Lower leg skin (tissue), 4 donors: ENCODE data around the gene CD300LG. TPM values are rescaled to one million over a fixed set of nuclear protein-coding genes. Genes with fewer than 3 reads are reported as not detected.
"Not testable (repeated sequence)": the region's sequence is repeated elsewhere in the genome, so short reads cannot be mapped to it uniquely, and the experiment has no call there.

Experiments
- DNase-seq, 2 donors: peaks; one replicate each; pipeline ENCODE4 v3.0.0-alpha.2; 2019; ENCODE audit warnings: low spot score in 2 of 2
- H3K4me3 ChIP-seq: fragments of 200-600 bp; sonication (generic); 2 replicates; pipeline ENCODE4 v1.5.1; 2017; ENCODE audit warnings: mild to moderate bottlenecking, low read depth; ENCODE audit not compliant: poor library complexity, severe bottlenecking
- CTCF ChIP-seq, 3 donors: fragments of 450-650 bp; IDR thresholded peaks; one replicate each; pipeline ENCODE4 v1.5.1; 2016; ENCODE audit warnings: antibody characterized with exemption in 3 of 3, mild to moderate bottlenecking in 3 of 3, moderate library complexity in 2 of 3
- POLR2A ChIP-seq, 2 donors: fragments of 450-650 bp; IDR thresholded peaks; one replicate each; pipeline ENCODE4 v1.6.1; 2016 to 2017; ENCODE audit warnings: antibody characterized with exemption in 2 of 2, mild to moderate bottlenecking in 1 of 2, moderate library complexity in 1 of 2
- WGBS, 2 donors: methylation state at CpG; one replicate each; pipeline ENCODE4 v1.1.5; 2018; 5-methylcytosine and 5-hydroxymethylcytosine counted together
- intact Hi-C: fragments of 100-400 bp; cut with DNase I; formaldehyde crosslinking; loops from one replicate; pipeline ENCODE4 v1.15.0; 2023; ENCODE audit warnings: low total_unique reads
- total RNA-seq, 4 donors: library from RNA; depleted of rRNA; stranded (reverse); fragments of >200 nt; gene quantifications; one replicate each; pipeline ENCODE4 v1.1.0, GENCODE V29; 2016

The CD300LG gene
- total RNA-seq, 4 donors from 2014 or later = 6.2 to 9.7 (median 9.0) TPM

DNA sequence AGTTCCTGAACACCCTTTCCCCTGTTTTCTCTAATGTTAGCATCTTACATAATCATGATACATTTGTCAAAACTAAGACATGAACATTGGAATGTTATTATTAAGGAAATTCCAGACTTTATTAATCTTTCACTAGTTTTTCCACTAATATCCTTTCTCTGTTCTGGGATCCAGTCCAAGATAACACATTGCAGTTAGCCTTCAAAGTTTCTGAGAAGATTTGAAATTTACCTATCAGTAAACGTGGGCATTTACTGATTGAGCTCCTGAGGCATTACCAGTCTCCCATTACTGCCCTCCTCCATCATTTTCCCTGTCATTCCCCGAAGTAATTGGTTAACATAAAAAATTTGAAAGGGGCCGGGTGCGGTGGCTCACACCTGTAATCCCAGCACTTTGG is 5.7 kb upstream of the CD300LG start:
- WGBS, 2 donors = 38 to 41% methylated on average over 4 of the region's 4 CpGs
- DNase-seq = no peak
- no peak for TF ChIP-seq CTCF (IDR thresholded peaks at IDR 0.05)
- TF ChIP-seq POLR2A (IDR thresholded peaks at IDR 0.05) = no peak
- intact Hi-C loops = loop anchor here (10.0 kb wide), 1 partner anchor 56 kb away; the partner anchor contains the start of gene CFAP97D1
- no peak overlapping the region for H3K4me3 ChIP-seq

DNA sequence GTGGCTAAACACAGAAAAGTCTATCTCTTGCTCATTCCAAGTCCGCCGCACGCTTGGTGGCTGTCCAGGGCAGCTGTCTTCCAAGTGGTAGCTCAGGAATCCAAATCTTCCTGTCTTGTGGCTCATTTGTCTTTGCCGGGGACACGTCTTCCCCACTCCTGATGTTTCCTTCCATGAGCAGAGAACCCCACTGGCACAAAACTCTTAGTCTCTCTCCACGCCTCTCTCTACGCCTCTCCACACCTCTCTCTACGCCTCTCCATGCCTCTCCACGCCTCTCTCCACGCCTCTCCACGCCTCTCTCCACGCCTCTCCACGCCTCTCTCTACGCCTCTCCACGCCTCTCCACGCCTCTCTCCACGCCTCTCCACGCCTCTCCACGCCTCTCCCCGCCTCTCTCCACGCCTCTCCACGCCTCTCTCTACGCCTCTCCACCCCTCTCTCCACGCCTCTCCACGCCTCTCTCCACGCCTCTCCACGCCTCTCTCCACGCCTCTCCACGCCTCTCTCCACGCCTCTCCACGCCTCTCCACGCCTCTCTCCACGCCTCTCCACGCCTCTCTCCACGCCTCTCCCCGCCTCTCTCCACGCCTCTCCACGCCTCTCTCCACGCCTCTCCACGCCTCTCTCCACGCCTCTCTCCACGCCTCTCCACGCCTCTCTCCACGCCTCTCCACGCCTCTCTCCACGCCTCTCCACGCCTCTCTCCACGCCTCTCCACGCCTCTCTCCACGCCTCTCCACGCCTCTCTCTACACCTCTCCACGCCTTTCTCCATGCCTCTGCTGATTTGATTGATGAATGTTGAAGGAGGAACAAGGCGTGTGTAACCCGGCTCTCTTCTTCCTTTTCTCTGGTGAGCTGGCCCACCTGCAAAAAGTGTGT is 4.6 kb upstream of the CD300LG start:
- not testable (repeated sequence) for H3K4me3 ChIP-seq, DNase-seq
- 62 to 73% methylated on average over 53 to 54 of the region's 54 CpGs for WGBS, 2 donors
- intact Hi-C loops = loop anchor here (10.0 kb wide), 1 partner anchor 58 kb away; the partner anchor contains the start of gene CFAP97D1

DNA sequence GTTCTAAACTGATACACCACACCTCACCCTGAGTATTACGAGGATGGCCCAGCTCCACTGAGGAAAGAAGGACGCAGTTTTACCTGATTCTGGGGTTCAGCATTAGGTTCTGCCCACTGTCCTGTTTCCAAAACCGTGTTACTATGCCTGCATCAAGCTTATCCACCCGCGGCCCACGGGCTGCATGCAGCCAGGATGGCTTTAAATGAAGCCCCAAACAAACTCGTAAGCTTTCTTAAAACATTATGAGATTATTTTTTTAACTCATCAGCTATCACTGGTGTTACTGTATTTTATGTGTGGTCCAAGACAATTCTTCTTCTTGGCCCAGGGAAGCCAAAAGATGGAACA is 4.0 kb upstream of the CD300LG start:
- no peak for DNase-seq
- 70 to 74% methylated on average over 7 of the region's 7 CpGs for WGBS, 2 donors
- TF ChIP-seq CTCF (IDR thresholded peaks at IDR 0.05) = no peak
- TF ChIP-seq POLR2A (IDR thresholded peaks at IDR 0.05) = no peak
- intact Hi-C loops = loop anchor here (10.0 kb wide), 1 partner anchor 58 kb away; the partner anchor contains the start of gene CFAP97D1
- H3K4me3 ChIP-seq = no peak overlapping the region

DNA sequence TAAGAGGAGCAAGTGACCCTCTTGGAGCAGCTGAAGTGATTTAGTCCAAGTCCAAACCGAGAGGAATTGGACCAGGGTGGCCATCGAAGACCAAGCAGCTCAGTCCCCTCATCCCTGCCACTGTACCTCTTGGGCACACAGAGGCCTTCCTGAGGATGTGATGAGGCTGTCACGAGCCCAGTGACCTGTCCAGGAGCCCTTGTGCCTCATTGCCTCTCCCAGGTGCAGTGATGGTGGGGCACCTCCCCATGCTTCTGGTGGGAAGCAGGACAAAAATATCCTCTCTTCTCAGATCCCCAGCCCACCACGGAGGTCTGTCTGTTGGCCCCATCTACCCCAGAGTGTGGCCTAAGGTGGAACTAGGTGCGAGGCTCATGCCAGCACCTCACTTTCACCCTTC is 2.7 kb upstream of the CD300LG start:
- 91 to 92% methylated on average over 5 of the region's 5 CpGs for WGBS, 2 donors
- intact Hi-C loops = loop anchor here (10.0 kb wide), 1 partner anchor 59 kb away; the partner anchor contains the start of gene CFAP97D1
- no peak for DNase-seq
- TF ChIP-seq CTCF (IDR thresholded peaks at IDR 0.05) (no peak), POLR2A (IDR thresholded peaks at IDR 0.05) (no peak)
- no peak overlapping the region for H3K4me3 ChIP-seq

- intact Hi-C loops = loop anchor here (10.0 kb wide), 1 partner anchor 61 kb away; the partner anchor contains the start of gene CFAP97D1
- WGBS, 2 donors = 60 to 62% methylated on average over 4 of the region's 4 CpGs
- DNase-seq = no peak
Observed at GRCh38 chr17:43845766-43846165, 1.2 kb upstream of the CD300LG start.

More at GRCh38 chr17:43845766-43846165, 1.2 kb upstream of the CD300LG start:
- TF ChIP-seq CTCF (IDR thresholded peaks at IDR 0.05) = no peak
- TF ChIP-seq POLR2A (IDR thresholded peaks at IDR 0.05) = no peak
- no peak overlapping the region for H3K4me3 ChIP-seq
